Right lobe of liver (tissue), 4 donors: Measurements from ENCODE around the gene SHISA4.

ENCODE experiments used
- POLR2A ChIP-seq: fragments of 450-650 bp; IDR thresholded peaks from one replicate; pipeline ENCODE4 v1.6.1; 2017; ENCODE audit warnings: antibody characterized with exemption, mild to moderate bottlenecking
- TF ChIP-seq, protein P1 (sequence below), 4 donors: fragments of 200-600 bp in 3 of 4; fragments of 450-650 bp in 1 of 4; IDR thresholded peaks; one replicate each; pipeline versions ENCODE4 v1.5.1 to v1.8.0; 2016 to 2022; ENCODE audit warnings: antibody characterized with exemption in 4 of 4, mild to moderate bottlenecking in 2 of 4
- donor health status: DM: no; HTN: no; CAD: no.
- donor health status: DM: no; HTN: no; CAD: no.
- donor health status: DM: no; HTN: yes; CAD: no.

DNA sequence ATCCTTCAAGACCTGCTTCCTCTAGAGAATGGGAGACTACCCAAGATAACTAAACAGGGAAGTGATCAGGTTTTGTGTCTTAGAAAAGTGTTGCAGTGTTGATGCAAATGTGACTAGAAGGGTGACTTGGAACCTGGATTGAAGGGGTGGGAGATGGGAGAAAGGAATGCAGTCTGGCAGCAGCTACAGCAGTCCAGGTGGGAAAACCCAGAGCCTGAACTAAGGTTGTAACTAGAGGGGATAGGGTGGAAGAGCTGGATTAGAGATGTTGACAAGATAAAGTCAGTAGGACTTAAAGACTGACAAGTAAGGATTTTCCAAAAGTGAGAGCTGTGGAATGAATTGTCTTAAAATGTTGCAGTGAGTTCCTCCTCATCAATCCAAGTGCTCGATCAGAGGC, 7.1 kb upstream of the SHISA4 start:
- TF ChIP-seq, protein P1, sequence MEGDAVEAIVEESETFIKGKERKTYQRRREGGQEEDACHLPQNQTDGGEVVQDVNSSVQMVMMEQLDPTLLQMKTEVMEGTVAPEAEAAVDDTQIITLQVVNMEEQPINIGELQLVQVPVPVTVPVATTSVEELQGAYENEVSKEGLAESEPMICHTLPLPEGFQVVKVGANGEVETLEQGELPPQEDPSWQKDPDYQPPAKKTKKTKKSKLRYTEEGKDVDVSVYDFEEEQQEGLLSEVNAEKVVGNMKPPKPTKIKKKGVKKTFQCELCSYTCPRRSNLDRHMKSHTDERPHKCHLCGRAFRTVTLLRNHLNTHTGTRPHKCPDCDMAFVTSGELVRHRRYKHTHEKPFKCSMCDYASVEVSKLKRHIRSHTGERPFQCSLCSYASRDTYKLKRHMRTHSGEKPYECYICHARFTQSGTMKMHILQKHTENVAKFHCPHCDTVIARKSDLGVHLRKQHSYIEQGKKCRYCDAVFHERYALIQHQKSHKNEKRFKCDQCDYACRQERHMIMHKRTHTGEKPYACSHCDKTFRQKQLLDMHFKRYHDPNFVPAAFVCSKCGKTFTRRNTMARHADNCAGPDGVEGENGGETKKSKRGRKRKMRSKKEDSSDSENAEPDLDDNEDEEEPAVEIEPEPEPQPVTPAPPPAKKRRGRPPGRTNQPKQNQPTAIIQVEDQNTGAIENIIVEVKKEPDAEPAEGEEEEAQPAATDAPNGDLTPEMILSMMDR (IDR thresholded peaks at IDR 0.05): no peak
- no peak for TF ChIP-seq POLR2A
